ENCODE data around the gene FSD2. TPM values are rescaled to one million over a fixed set of nuclear protein-coding genes. Genes with fewer than 3 reads are reported as not detected.

FSD2 gene
- total RNA-seq, 1 experiment from 2014 or later, result not detected

DNA sequence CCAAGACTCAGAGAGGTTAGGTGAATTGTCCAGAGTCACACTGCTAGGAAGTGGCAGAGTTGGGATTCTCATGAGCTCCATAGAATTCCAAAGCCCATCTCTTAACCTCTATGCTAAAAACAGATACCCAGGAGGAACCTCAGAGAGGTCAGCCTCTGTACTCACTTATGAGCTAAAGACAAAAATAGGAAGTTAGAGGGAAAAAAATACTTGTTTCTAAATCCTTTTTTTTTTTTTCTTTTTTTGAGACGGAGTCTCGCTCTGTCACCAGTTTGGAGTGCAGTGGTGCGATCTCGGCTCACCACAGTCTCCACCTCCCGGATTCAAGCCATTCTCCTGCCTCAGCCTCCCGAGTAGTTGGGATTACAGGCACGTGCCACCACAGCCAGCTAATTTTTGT is 31.4 kb downstream of the FSD2 start:
- no peak for DNase-seq
- Histone ChIP-seq H2BK120ac (ENCODE audit: low read depth, low read length, poor library complexity, severe bottlenecking) (no peak overlapping the region), H2AFZ (ENCODE audit: low read length) (no peak overlapping the region), H3K79me1 (ENCODE audit: insufficient read depth, low read depth, low read length, poor library complexity, severe bottlenecking) (no peaks in the 10 kb centered on the region), H3K18ac (ENCODE audit: insufficient read length, low read depth, low read length) (no peak overlapping the region), H4K5ac (ENCODE audit: insufficient read length, low read depth, low read length) (no peak overlapping the region), H3T11ph (ENCODE audit: low read length) (no peak overlapping the region), H3K56ac (ENCODE audit: insufficient read length, low read depth, low read length) (no peak overlapping the region), H4K8ac (replicated peaks; ENCODE audit: insufficient read length, low read depth, low read length) (no peak overlapping the region), H2BK12ac (ENCODE audit: insufficient read length, low read depth, low read length) (no peak overlapping the region), H2BK20ac (ENCODE audit: low read depth, low read length, poor library complexity, severe bottlenecking) (no peak overlapping the region), H4K20me1 (ENCODE audit: control insufficient read depth, insufficient read depth, insufficient read length) (no peaks in the 10 kb centered on the region), H2BK5ac (ENCODE audit: insufficient read length, low read length) (no peak overlapping the region), H2BK15ac (ENCODE audit: low read depth, low read length) (no peak overlapping the region), H2AK5ac (ENCODE audit: insufficient read length, low read length) (no peak overlapping the region), H3K4ac (ENCODE audit: low read depth, low read length) (no peak overlapping the region), H3K27me3 (ENCODE audit: insufficient read depth, low read length) (no peaks in the 10 kb centered on the region), H3K14ac (ENCODE audit: insufficient read depth, low read length) (no peak overlapping the region), H3K79me2 (ENCODE audit: insufficient read depth, low read length) (no peaks in the 10 kb centered on the region), H3K4me2 (ENCODE audit: insufficient read depth, insufficient read length, low read length) (no peak overlapping the region), H3K9ac (ENCODE audit: extremely low read depth, insufficient read length, low read length) (no peak overlapping the region), H3K23ac (ENCODE audit: insufficient read length, low read depth, low read length) (no peak overlapping the region), H3K4me1 (ENCODE audit: insufficient read depth, low read length) (no peaks in the 10 kb centered on the region), H3K9me3 (ENCODE audit: control insufficient read depth, low read depth, low read length) (no peaks in the 10 kb centered on the region), H3K23me2 (ENCODE audit: insufficient read length, low read depth, low read length, poor library complexity, severe bottlenecking) (no peaks in the 10 kb centered on the region), H4K91ac (ENCODE audit: insufficient read length, low read depth, low read length) (no peak overlapping the region), H3K27ac (ENCODE audit: insufficient read length, low read depth, low read length) (no peak overlapping the region)
- Mint-ChIP-seq H3K4me1 (no peaks in the 10 kb centered on the region), H3K36me3 (ENCODE audit: insufficient read depth in 1 of 3, low read depth in 3 of 3) (no peaks in the 10 kb centered on the region), H3K27me3 (ENCODE audit: low read depth) (no peaks in the 10 kb centered on the region; the same call in 1 of the 2 replicates), H3K4me3 (no peak overlapping the region), H3K9me3 (no peaks in the 10 kb centered on the region), H3K27ac (no peak overlapping the region)
- TF ChIP-seq, protein P1, sequence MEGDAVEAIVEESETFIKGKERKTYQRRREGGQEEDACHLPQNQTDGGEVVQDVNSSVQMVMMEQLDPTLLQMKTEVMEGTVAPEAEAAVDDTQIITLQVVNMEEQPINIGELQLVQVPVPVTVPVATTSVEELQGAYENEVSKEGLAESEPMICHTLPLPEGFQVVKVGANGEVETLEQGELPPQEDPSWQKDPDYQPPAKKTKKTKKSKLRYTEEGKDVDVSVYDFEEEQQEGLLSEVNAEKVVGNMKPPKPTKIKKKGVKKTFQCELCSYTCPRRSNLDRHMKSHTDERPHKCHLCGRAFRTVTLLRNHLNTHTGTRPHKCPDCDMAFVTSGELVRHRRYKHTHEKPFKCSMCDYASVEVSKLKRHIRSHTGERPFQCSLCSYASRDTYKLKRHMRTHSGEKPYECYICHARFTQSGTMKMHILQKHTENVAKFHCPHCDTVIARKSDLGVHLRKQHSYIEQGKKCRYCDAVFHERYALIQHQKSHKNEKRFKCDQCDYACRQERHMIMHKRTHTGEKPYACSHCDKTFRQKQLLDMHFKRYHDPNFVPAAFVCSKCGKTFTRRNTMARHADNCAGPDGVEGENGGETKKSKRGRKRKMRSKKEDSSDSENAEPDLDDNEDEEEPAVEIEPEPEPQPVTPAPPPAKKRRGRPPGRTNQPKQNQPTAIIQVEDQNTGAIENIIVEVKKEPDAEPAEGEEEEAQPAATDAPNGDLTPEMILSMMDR (conservative IDR thresholded peaks at IDR 0.05), result no peak
- no CpG with 5 or more reads among the region's 7 CpGs for WGBS (ENCODE audit: extremely low coverage, insufficient read length, low lambda C conversion rate)
